GM13977 (cell line): Measurements from ENCODE around the gene KANK4.

Experiments used
- DNase-seq: peaks from one replicate; pipeline ENCODE4 v3.0.0; 2012; ENCODE audit warnings: low spot score
- CTCF ChIP-seq: IDR thresholded peaks from 2 replicates; pipeline ENCODE4 v1.5.1; 2012; ENCODE audit warnings: mild to moderate bottlenecking, control low read depth; ENCODE audit not compliant: insufficient read depth; ENCODE audit errors: extremely low read depth, missing control alignments
- in situ Hi-C: fragments of 300-500 bp; cut with MboI; formaldehyde crosslinking; loops from one replicate; pipeline ENCODE4 v1.12.0; 2022; ENCODE audit warnings: low sequenced_read_pairs, low pct_unique_long_range_greater_than_20kb, mixed read lengths, inconsistent platforms; ENCODE audit not compliant: unreplicated experiment

Gene KANK4

GRCh38 chr1:62301726-62302390, 17.4 kb downstream of the KANK4 start:
- no peak for DNase-seq
- in situ Hi-C loops: no loop called here
- no peak for TF ChIP-seq CTCF

GRCh38 chr1:62299426-62300200, 19.6 kb downstream of the KANK4 start:
- TF ChIP-seq CTCF: no peak
- in situ Hi-C loops: no loop called here
- no peak for DNase-seq

- DNase-seq: no peak
- in situ Hi-C loops: no loop called here
Measured at GRCh38 chr1:62295921-62296491, 23.2 kb downstream of the KANK4 start.

GRCh38 chr1:62294261-62294660, 25.0 kb downstream of the KANK4 start:
- DNase-seq: no peak
- TF ChIP-seq CTCF: no peak
- in situ Hi-C loops: no loop called here

More at GRCh38 chr1:62295921-62296491, 23.2 kb downstream of the KANK4 start:
- TF ChIP-seq CTCF: no peak

- in situ Hi-C loops: no loop called here
- DNase-seq: no peak
- TF ChIP-seq CTCF: no peak
Measured at GRCh38 chr1:62288662-62289061, 30.6 kb downstream of the KANK4 start.

GRCh38 chr1:62288224-62288623, 31.0 kb downstream of the KANK4 start:
- in situ Hi-C loops: no loop called here
- DNase-seq: no peak
- no peak for TF ChIP-seq CTCF
